Fibroblast of villous mesenchyme (primary cell): ENCODE measurements around the gene CLCN7. TPM values are rescaled to one million over a fixed set of nuclear protein-coding genes. Genes with fewer than 3 reads are reported as not detected.

Source experiments
- DNase-seq: peaks from one replicate; pipeline ENCODE4 v3.0.0-alpha.2; 2010; ENCODE audit warnings: low read depth
- H3K4me3 ChIP-seq: 2 replicates; pipeline ENCODE4 v1.5.1; 2011; ENCODE audit warnings: low read depth, mild to moderate bottlenecking, low read length
- CTCF ChIP-seq: IDR thresholded peaks from 2 replicates; pipeline ENCODE4 v1.5.1; 2012; ENCODE audit warnings: low read depth, mild to moderate bottlenecking, low read length; ENCODE audit not compliant: insufficient read depth
- total RNA-seq: library from RNA; depleted of rRNA; stranded (reverse); fragments of >200 nt; gene quantifications from 2 replicates; pipeline ENCODE4 v1.2.3, GENCODE V29; 2012

The CLCN7 gene
- total RNA-seq, 1 donor: 85.1 TPM

GRCh38 chr16:1460602-1461138 is 14.2 kb downstream of the CLCN7 start:
- DNase-seq: no peak
- no peak overlapping the region for H3K4me3 ChIP-seq
- TF ChIP-seq CTCF: no peak

GRCh38 chr16:1459967-1460366 is 14.9 kb downstream of the CLCN7 start:
- no peak for TF ChIP-seq CTCF
- no peak for DNase-seq
- H3K4me3 ChIP-seq: no peak overlapping the region

- no peak overlapping the region for H3K4me3 ChIP-seq
- TF ChIP-seq CTCF: no peak
Observed at GRCh38 chr16:1458977-1459341, 15.9 kb downstream of the CLCN7 start.

GRCh38 chr16:1458336-1458976 is 16.4 kb downstream of the CLCN7 start:
- H3K4me3 ChIP-seq: no peak overlapping the region
- TF ChIP-seq CTCF: no peak
- DNase-seq: no peak

More at GRCh38 chr16:1458977-1459341, 15.9 kb downstream of the CLCN7 start:
- DNase-seq: no peak

- no peak for DNase-seq
- no peak overlapping the region for H3K4me3 ChIP-seq
- TF ChIP-seq CTCF: no peak
Observed at GRCh38 chr16:1457489-1458245, 17.2 kb downstream of the CLCN7 start.

GRCh38 chr16:1456951-1457350 is 17.9 kb downstream of the CLCN7 start:
- TF ChIP-seq CTCF: no peak
- no peak overlapping the region for H3K4me3 ChIP-seq
- no peak for DNase-seq
